BE2C (cell line): Measurements from ENCODE around the gene SIT1.

Experiments
- DNase-seq: peaks from one replicate; pipeline ENCODE4 v3.0.0-alpha.2; 2020
- H3K27me3 ChIP-seq: fragments of 250-450 bp; sonication (Bioruptor Pico); 2 replicates; pipeline ENCODE4 v1.5.1; 2020; ENCODE audit warnings: mild to moderate bottlenecking
- H3K36me3 ChIP-seq: fragments of 250-450 bp; sonication (Bioruptor Pico); 2 replicates; pipeline ENCODE4 v1.5.1; 2020; ENCODE audit warnings: mild to moderate bottlenecking
- H3K4me1 ChIP-seq: fragments of 250-450 bp; sonication (Bioruptor Pico); 2 replicates; pipeline ENCODE4 v1.5.1; 2020
- H3K4me3 ChIP-seq: 2 replicates; pipeline ENCODE4 v1.5.1; 2011; ENCODE audit warnings: low read depth, low read length
- H3K9me3 ChIP-seq: fragments of 250-450 bp; sonication (Bioruptor Pico); 2 replicates; pipeline ENCODE4 v1.5.1; 2020
- TF ChIP-seq, protein P1 (sequence below): IDR thresholded peaks from 2 replicates; pipeline ENCODE4 v1.5.1; 2012; ENCODE audit warnings: mild to moderate bottlenecking, low read depth, low read length

The SIT1 gene

DNA sequence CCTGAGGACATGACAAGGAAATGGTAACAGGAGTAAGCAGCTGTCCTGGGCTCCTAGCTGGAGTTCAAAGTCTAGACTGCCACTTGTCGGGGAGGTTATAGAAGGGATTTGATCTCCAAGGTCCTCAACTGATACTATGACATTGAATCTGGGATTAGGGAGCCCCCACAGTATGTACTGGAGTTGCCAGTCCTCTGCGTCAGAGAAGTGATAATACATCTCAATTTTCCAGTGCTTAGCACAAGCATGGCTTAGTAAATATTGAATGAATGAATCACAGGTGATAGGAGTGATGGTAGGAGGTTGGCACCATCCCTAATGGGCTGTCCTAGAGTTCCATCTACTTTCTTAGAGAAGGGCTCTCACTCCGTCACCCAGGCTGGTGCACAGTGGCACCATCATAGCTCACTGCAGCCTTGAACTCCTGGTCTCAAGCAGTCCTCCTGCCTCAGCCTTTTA lies 45.2 kb upstream of the SIT1 start:
- Histone ChIP-seq H3K4me3 (no peak overlapping the region), H3K36me3 (peaks cover 40% of the 10 kb centered on the region), H3K27me3 (no peaks in the 10 kb centered on the region), H3K4me1 (no peaks in the 10 kb centered on the region), H3K9me3 (no peaks in the 10 kb centered on the region)
- no peak for DNase-seq
- TF ChIP-seq, protein P1, sequence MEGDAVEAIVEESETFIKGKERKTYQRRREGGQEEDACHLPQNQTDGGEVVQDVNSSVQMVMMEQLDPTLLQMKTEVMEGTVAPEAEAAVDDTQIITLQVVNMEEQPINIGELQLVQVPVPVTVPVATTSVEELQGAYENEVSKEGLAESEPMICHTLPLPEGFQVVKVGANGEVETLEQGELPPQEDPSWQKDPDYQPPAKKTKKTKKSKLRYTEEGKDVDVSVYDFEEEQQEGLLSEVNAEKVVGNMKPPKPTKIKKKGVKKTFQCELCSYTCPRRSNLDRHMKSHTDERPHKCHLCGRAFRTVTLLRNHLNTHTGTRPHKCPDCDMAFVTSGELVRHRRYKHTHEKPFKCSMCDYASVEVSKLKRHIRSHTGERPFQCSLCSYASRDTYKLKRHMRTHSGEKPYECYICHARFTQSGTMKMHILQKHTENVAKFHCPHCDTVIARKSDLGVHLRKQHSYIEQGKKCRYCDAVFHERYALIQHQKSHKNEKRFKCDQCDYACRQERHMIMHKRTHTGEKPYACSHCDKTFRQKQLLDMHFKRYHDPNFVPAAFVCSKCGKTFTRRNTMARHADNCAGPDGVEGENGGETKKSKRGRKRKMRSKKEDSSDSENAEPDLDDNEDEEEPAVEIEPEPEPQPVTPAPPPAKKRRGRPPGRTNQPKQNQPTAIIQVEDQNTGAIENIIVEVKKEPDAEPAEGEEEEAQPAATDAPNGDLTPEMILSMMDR: no peak

DNA sequence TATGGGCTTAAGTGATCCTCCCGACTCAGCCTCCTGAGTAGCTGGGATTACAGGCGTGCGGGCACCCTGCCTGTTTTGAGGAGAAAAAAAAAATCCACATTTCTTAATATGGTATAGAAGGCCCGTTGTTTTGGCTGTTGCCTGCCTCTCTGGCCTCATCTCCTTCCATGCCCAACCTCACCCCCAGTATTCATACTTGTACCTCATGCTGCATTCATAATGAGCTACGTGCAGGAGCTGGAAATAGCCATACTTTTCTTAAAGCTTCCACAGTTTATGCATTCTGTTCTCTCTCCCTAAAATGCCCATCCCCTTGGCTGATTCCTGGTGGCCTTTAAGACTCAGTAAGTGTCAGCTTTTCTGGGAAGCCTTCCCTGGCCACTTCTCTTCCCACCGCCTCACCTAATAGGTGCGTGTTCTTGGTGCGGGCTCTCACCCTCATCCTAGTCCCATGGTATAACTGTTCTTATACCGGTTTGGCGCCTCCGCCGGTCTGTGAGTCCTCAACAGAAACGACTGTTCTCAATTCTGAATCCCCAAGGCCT lies 41.1 kb upstream of the SIT1 start:
- no peak for DNase-seq
- Histone ChIP-seq H3K27me3 (no peaks in the 10 kb centered on the region), H3K36me3 (peaks cover 1% of the 10 kb centered on the region), H3K4me3 (no peak overlapping the region), H3K9me3 (no peaks in the 10 kb centered on the region), H3K4me1 (no peaks in the 10 kb centered on the region; the same call in 1 of the 2 replicates)
- TF ChIP-seq, protein P1: no peak

DNA sequence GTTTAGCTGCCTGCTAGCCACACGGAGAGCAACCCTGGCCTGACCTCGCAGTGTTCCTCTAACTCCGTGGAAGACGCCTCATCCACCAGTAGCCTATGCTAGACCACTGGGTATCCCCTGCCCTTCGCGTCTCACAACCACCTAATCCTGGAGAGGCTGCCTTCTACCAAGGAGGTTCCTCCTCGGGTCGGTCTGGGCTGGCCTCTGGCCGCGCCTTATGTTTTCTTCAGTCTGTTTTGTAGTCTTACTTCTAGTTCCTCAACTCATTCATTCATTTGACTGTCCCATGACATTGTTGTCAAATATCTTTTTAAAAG lies 40.6 kb upstream of the SIT1 start:
- TF ChIP-seq, protein P1: no peak
- Histone ChIP-seq H3K4me1 (no peaks in the 10 kb centered on the region; the same call in 1 of the 2 replicates), H3K36me3 (no peaks in the 10 kb centered on the region; the same call in 1 of the 2 replicates), H3K27me3 (no peaks in the 10 kb centered on the region), H3K4me3 (peak overlapping the region; percentile 74), H3K9me3 (no peaks in the 10 kb centered on the region)
- no peak for DNase-seq

DNA sequence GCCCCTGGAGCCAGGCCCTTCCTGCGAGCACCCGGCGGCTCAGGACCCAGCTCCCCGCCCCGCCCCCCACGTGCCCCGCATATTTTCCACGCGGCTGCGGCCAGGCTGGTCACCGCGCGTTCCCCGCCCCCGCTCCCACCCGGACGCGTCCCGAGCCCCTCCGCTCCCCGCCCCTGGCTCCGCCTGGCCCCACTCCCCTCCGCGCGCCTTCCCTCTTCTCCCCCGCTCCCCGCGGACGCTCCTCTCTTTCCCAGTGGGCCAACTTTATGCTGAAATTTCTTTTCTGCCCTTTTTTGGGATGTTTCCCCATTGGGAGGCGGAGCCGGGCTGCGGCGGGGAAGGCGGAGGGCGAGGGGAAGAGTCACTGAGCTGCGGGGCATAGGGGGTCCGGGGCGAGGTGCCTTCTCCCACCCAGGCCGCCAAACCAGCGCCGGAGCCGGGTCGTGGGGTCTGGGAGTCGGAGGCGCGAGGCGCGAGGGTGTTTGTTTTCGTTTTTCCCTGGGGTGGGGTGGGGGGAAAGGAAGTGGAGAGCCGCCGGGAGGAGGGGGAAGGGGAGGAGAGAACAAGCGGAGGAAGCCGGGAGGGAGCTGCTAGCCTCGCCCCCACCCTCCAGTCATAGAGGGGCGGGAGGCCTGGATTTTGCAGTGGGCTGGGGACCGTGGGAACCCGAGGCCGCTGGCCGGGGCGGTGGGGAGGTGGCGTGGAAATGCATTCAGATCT lies 40.0 kb upstream of the SIT1 start:
- Histone ChIP-seq H3K4me3 (peak overlapping the region; percentile 74), H3K9me3 (no peaks in the 10 kb centered on the region), H3K4me1 (no peaks in the 10 kb centered on the region; the same call in 1 of the 2 replicates), H3K36me3 (no peaks in the 10 kb centered on the region), H3K27me3 (no peaks in the 10 kb centered on the region)
- DNase-seq: peak; percentile 60
- TF ChIP-seq, protein P1: no peak

DNA sequence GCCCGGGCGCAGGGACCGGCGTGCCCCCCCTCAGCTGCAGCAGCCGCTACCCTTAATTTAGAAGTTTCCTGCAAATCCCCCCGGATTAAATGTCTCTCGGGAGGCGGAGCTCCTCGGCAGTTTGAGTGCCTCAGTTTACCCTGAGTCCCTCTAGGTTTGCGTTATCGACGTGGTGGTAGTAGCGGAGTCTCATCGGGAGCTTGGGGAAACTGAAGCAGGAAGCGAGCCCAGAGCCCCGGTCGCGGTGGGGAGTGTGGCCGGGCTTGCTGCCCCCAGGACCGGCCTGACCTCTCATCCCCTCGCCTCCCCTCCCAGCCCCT lies 39.5 kb upstream of the SIT1 start:
- TF ChIP-seq, protein P1: no peak
- Histone ChIP-seq H3K27me3 (no peaks in the 10 kb centered on the region), H3K4me3 (peak overlapping the region; percentile 74), H3K9me3 (no peaks in the 10 kb centered on the region), H3K36me3 (no peaks in the 10 kb centered on the region), H3K4me1 (no peaks in the 10 kb centered on the region; the same call in 1 of the 2 replicates)
- DNase-seq: no peak

DNA sequence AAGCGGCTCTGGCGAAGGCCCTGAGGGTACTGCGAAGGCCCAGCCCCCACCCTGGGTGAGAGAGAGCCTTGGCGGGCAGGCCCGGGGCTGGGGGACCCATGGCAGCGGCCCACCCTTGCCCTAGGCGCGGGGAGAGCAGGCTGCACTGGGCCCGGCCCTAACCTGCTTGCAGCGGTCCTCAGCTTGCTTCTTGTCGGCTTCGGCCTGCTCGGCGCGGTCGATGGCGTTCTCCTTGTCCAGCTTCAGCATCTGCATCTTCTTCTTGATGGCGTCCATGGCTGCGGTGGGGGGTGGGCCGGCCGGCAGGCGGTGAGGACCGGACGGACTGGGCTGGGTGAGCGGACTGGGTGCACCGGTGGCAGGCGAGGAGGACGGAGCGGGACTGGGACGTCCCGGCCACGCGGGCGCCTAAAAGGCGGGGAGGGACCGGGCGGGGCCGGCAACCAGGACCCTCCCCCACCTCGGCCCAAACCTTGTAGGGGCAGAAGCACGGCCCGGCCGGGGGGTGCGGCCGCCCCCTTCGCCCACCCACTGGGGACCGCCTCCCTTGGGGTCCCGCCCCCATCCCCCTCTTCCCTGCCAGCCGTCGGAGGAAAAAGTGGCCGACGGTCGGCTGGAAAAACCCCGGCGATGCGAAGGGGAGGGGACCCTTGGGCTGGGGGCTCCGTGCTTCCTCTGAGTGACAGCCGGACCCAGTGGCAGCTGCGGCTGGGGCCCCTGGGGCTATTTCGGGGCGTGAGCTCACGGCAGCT lies 39.0 kb upstream of the SIT1 start, which contains the start of gene TPM2:
TSS of gene TPM2 (minus strand) at position 384 of the 752 bp plus-strand sequence. CDS start at position 276, 108 bp downstream.
- H3K36me3 ChIP-seq: no peaks in the 10 kb centered on the region
- H3K4me3 ChIP-seq: peak within 1 kb of the TSS; percentile 74
- no peaks in the 10 kb centered on the region; the same call in 1 of the 2 replicates for H3K4me1 ChIP-seq
- H3K27me3 ChIP-seq: no peaks in the 10 kb centered on the region
- TF ChIP-seq, protein P1: no peak
- no peaks in the 10 kb centered on the region for H3K9me3 ChIP-seq
- DNase-seq: no peak
